SU-DHL-6 (cell line): ENCODE measurements around the gene BBLN.

Experiments
- H2AFZ ChIP-seq: fragments of 200-600 bp; sonication (generic); 2 replicates; pipeline ENCODE4 v1.6.1; 2014; ENCODE audit warnings: low read depth, mild to moderate bottlenecking, moderate library complexity, mixed read lengths, antibody characterized with exemption, low read length; ENCODE audit not compliant: severe bottlenecking
- H3F3A ChIP-seq: fragments of 200-600 bp; shearing (Covaris generic); 2 replicates; pipeline ENCODE4 v1.6.0; 2016; ENCODE audit warnings: antibody characterized with exemption, mild to moderate bottlenecking; ENCODE audit not compliant: insufficient read depth
- H3K27ac ChIP-seq: fragments of 200-600 bp; sonication (generic); 2 replicates; pipeline ENCODE4 v1.5.1; 2016; ENCODE audit warnings: low read depth, mild to moderate bottlenecking, low read length, moderate library complexity, mixed read lengths
- H3K27me3 ChIP-seq: fragments of 200-600 bp; sonication (generic), shearing (Covaris generic); 2 replicates; pipeline ENCODE4 v1.6.0; 2014; ENCODE audit warnings: mild to moderate bottlenecking, low read length
- H3K36me3 ChIP-seq: fragments of 200-600 bp; sonication (generic); 2 replicates; pipeline ENCODE4 v1.6.1; 2014; ENCODE audit warnings: mild to moderate bottlenecking, low read length, mixed read lengths
- H3K4me2 ChIP-seq: fragments of 300-600, 200-600 bp; shearing (Covaris generic), sonication (generic); 2 replicates; pipeline ENCODE4 v1.6.0; 2014; ENCODE audit warnings: low read length, low read depth, mild to moderate bottlenecking; ENCODE audit not compliant: poor library complexity, severe bottlenecking
- H3K4me3 ChIP-seq: fragments of 200-600 bp; sonication (generic); 2 replicates; pipeline ENCODE4 v1.5.1; 2014; ENCODE audit warnings: antibody characterized with exemption, low read length, mild to moderate bottlenecking, mixed read lengths; ENCODE audit not compliant: insufficient read depth, poor library complexity, severe bottlenecking
- H3K79me2 ChIP-seq: fragments of 200-600 bp; sonication (generic); 2 replicates; pipeline ENCODE4 v1.6.1; 2014; ENCODE audit warnings: mild to moderate bottlenecking, low read length, moderate library complexity; ENCODE audit not compliant: insufficient read depth
- H3K9ac ChIP-seq: fragments of 200-600 bp; sonication (generic); 2 replicates; pipeline ENCODE4 v1.7.0; 2014; ENCODE audit warnings: mild to moderate bottlenecking, low read length
- H3K9me2 ChIP-seq: fragments of 200-600 bp; sonication (generic); replicated peaks from 2 replicates; pipeline ENCODE4 v1.6.1; 2014; ENCODE audit warnings: low read length; ENCODE audit not compliant: insufficient read depth
- H3K9me3 ChIP-seq: fragments of 200-600 bp; sonication (generic); 2 replicates; pipeline ENCODE4 v1.6.1; 2014; ENCODE audit warnings: low read length, mixed read lengths; ENCODE audit not compliant: insufficient read depth
- H4K20me1 ChIP-seq: fragments of 200-600 bp; sonication (generic); 2 replicates; pipeline ENCODE4 v1.6.1; 2014; ENCODE audit warnings: low read depth, mild to moderate bottlenecking, antibody characterized with exemption, low read length, moderate library complexity, mixed read lengths
- EZH2phosphoT487 ChIP-seq: fragments of 200-600 bp; sonication (generic), shearing (Covaris generic); conservative IDR thresholded peaks from 2 replicates; pipeline ENCODE4 v1.6.1; 2018; ENCODE audit warnings: mild to moderate bottlenecking, antibody characterized with exemption, low read length, moderate library complexity, mixed read lengths
- TF ChIP-seq, protein P1 (sequence below): fragments of 200-600 bp; sonication (generic); IDR thresholded peaks from one replicate; pipeline ENCODE4 v1.5.1; 2017; ENCODE audit warnings: antibody characterized with exemption, mild to moderate bottlenecking, low read length, moderate library complexity; ENCODE audit not compliant: insufficient read depth, poor library complexity, severe bottlenecking

The BBLN gene

GRCh38 chr9:128114326-128115186, 45.5 kb upstream of the BBLN start:
- H3K79me2 ChIP-seq: no peaks in the 10 kb centered on the region
- H3K9ac ChIP-seq: no peak overlapping the region
- H3K27me3 ChIP-seq: no peaks in the 10 kb centered on the region
- H2AFZ ChIP-seq: no peak overlapping the region
- H3K9me2 ChIP-seq: no peaks in the 10 kb centered on the region
- TF ChIP-seq, protein P1, sequence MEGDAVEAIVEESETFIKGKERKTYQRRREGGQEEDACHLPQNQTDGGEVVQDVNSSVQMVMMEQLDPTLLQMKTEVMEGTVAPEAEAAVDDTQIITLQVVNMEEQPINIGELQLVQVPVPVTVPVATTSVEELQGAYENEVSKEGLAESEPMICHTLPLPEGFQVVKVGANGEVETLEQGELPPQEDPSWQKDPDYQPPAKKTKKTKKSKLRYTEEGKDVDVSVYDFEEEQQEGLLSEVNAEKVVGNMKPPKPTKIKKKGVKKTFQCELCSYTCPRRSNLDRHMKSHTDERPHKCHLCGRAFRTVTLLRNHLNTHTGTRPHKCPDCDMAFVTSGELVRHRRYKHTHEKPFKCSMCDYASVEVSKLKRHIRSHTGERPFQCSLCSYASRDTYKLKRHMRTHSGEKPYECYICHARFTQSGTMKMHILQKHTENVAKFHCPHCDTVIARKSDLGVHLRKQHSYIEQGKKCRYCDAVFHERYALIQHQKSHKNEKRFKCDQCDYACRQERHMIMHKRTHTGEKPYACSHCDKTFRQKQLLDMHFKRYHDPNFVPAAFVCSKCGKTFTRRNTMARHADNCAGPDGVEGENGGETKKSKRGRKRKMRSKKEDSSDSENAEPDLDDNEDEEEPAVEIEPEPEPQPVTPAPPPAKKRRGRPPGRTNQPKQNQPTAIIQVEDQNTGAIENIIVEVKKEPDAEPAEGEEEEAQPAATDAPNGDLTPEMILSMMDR: no peak
- TF ChIP-seq EZH2phosphoT487: no peak
- H3K36me3 ChIP-seq: no peaks in the 10 kb centered on the region
- H3K4me3 ChIP-seq: no peak overlapping the region
- H3K27ac ChIP-seq: no peak overlapping the region
- 0 out of 2 replicates have a peak, but pooled peaks cover 10% of the 10 kb centered on the region for H3F3A ChIP-seq
- H3K9me3 ChIP-seq: no peaks in the 10 kb centered on the region
- no peak overlapping the region for H3K4me2 ChIP-seq
- H4K20me1 ChIP-seq: no peaks in the 10 kb centered on the region

- no peaks in the 10 kb centered on the region for H3K9me2 ChIP-seq
- H2AFZ ChIP-seq: no peak overlapping the region
- no peaks in the 10 kb centered on the region for H3K79me2 ChIP-seq
- no peak overlapping the region for H3K9ac ChIP-seq
- TF ChIP-seq, protein P1: no peak
- no peak for TF ChIP-seq EZH2phosphoT487
- H3K27ac ChIP-seq: no peak overlapping the region
- no peak overlapping the region for H3K4me3 ChIP-seq
- H3K4me2 ChIP-seq: no peak overlapping the region
- H4K20me1 ChIP-seq: no peaks in the 10 kb centered on the region
- no peaks in the 10 kb centered on the region for H3K27me3 ChIP-seq
- 0 out of 2 replicates have a peak, but pooled peaks cover 6% of the 10 kb centered on the region for H3F3A ChIP-seq
- no peaks in the 10 kb centered on the region for H3K36me3 ChIP-seq
- H3K9me3 ChIP-seq: no peaks in the 10 kb centered on the region
These were observed 44.6 kb upstream of the BBLN start for GRCh38 chr9:128115187-128116103.

DNA sequence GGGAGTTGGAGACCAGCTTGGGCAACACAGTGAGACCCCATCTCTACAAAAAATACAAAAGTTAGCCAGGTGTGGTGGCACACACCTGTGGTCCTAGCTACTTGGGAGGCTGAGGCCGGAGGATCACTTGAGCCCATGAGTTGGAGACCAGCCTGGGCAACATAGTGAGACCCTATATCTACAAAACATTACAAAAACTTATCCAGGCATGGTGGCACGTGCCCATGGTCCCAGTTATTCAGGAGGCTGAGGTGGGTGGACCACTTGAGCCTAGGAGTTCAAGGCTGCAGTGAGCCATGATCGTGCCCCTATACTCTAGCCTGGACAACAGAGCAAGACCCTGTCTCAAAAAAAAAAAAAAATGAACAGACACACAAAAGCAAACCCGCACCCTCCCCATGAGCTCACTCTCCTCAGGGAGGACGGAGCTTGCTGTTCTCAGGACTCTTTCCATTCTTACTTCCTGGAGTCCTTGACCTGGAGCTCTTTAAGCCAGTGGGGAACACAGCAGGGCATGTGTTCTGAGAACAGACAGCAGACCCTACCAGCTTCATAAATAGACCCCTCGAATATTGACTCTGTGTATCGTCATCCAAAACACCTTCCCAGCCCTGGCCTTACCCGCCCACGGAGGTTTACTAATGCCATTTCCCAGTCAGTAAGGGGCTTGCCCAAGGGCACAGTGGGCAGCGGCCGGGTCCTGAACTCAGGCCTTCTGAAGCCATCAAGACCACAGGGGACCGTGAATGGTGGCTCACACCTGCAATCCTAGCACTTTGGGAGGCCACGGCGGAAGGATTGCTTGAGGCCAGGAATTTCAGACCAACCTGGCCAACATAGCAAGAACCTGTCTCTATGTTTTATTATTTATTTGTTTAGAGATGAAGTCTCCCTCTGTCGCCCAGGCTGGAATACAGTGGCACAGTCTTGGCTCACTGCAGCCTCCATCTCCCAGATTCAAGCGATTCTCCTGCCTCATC, 43.7 kb upstream of the BBLN start:
- Histone ChIP-seq H3K9me2 (no peaks in the 10 kb centered on the region), H3K27ac (no peak overlapping the region), H3K79me2 (no peaks in the 10 kb centered on the region), H3F3A (no peaks in the 10 kb centered on the region), H2AFZ (no peak overlapping the region), H3K36me3 (no peaks in the 10 kb centered on the region), H3K27me3 (no peaks in the 10 kb centered on the region), H3K9me3 (no peaks in the 10 kb centered on the region), H3K4me2 (no peak overlapping the region), H3K4me3 (no peak overlapping the region), H3K9ac (no peak overlapping the region), H4K20me1 (no peaks in the 10 kb centered on the region)
- TF ChIP-seq, protein P1: no peak
- TF ChIP-seq EZH2phosphoT487: no peak
